ENCODE results near the gene ZCRB1. TPM values are rescaled to one million over a fixed set of nuclear protein-coding genes. Genes with fewer than 3 reads are reported as not detected.

Gene ZCRB1
- total RNA-seq, 4 donors from 2014 or later, result 3.4 to 22.7 (median 15.2) TPM

Small RNAs within 50 kb of the gene (small RNA-seq; reads per million reads assigned to genes)
- gene MIR7851 (0 to 0.28 (median 0) reads per million in 4 donors), gene RF00090 (0 reads per million in 4 donors)

Other genes starting within 250 kb of the ZCRB1 start
- 10 to 100 TPM in 2 of 4 donors, 1 to 10 TPM in 2; 3.6 to 17.5 (median 8.7) TPM for gene GXYLT1, start 181.2 kb downstream of the ZCRB1 start, total RNA-seq
- 10 to 100 TPM; 22.7 to 55.4 (median 24.5) TPM for gene YAF2, start 87.8 kb downstream of the ZCRB1 start, total RNA-seq
- gene PPHLN1, start 73 bp upstream of the ZCRB1 start, total RNA-seq, result 100 to 1,000 TPM in 1 of 4 donors, 10 to 100 TPM in 3; 44.9 to 324 (median 59.6) TPM